HG03520 (cell line): ENCODE measurements around the gene SCLY.
"Not testable (repeated sequence)": the region's sequence is repeated elsewhere in the genome, so short reads cannot be mapped to it uniquely, and the experiment has no call there.

Experiments
- ATAC-seq: cut with Tn5 transposase; IDR thresholded peaks from one replicate; pipeline ENCODE4 v1.9.1; 2021; ENCODE audit warnings: mild to moderate bottlenecking, moderate library complexity; ENCODE audit not compliant: unreplicated experiment

SCLY gene

DNA sequence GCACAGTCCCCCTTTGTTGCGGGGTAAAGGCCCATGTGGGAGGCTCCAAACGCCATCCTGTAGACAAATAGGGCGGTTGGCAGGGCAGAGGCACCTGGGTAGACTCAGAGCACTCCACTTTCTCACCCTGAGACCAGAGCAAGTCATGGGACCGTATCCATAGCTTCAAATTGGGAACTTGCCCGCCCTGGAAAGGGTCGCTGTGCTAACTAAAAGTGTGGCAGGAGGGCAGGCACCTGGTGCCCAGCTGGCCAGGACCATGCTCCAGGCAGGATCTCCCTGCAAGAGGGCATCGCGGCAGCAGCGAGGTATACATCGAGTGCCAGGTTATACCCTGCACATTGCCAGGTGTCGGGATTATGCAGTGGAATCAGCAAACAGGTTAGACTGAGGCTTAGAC, 20.8 kb upstream of the SCLY start:
- no peak for ATAC-seq

DNA sequence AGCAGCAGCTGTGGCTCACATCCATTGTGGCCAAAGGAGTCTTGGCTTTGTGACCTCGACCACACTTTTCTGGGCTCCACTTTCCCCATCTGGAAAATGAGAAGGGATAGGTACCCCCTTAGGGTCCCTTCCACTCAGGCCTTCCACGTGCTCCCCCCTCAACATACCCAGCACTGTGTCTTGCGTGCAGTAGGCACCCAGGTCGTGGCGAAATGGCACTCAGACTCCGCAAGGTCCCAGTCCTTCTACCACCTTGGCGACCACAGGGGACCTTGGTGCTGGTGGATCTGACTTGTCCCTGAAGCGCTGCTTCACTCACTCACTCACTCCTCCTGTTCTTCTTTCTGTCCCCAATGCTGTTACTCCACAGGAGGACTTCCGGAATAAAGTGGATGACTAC, 19.9 kb upstream of the SCLY start:
- ATAC-seq: no peak

DNA sequence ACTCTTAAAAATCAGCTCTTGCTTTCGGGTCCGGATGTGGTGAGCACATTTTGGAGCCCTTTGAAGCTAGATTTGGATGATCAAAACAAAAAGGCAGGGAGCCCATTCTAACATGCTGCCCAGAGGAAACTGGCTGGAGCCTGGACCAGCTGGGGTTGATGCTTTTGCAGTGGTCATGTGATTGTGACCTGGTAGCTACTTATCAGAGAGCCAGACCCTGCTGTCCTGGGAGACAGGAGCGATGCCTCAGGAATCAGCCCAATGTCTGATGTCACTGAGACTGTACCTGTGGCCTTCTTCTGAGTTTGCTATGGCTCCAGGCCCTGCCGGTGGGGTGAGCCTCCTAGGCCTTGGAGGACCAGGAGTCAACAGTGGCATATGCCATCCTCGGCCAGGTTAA, 18.7 kb upstream of the SCLY start:
- ATAC-seq: no peak

DNA sequence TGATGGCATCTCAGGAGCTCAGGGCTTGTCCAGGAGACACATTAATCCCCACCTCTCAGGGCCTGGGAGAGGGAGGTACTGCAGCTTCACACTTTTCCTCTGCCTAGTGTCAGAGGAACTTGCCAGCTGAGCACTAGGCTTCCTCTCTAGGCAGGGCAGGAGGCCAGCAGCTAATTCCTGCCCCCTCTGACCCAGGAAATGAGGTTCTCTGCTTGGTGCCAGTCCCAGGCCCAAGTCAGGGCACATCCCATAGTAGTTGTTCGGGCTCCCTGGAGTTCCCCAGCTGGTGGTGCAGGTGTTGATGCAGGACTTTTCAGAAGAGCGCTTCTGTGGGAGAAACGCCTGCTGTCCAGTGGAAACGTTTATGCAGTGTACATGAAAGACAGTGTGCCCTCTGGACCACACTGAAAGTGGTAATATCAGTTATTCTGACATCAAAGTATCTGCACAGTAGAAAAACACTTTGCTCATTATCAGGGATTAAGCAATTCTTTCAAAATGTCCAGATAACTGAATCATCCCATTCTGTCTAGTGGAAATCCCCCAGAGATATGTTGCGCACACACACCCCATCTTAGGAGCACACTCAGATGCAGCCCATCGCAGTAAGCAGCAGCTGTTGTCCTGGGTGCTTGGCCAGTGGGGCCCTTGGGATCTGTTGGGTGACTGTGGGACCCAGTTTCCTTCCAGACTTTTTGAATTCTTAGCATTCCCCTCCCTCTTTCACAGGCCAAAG, 17.8 kb upstream of the SCLY start:
- no peak for ATAC-seq

GRCh38 chr2:238043851-238044250, 16.9 kb upstream of the SCLY start:
- no peak for ATAC-seq

DNA sequence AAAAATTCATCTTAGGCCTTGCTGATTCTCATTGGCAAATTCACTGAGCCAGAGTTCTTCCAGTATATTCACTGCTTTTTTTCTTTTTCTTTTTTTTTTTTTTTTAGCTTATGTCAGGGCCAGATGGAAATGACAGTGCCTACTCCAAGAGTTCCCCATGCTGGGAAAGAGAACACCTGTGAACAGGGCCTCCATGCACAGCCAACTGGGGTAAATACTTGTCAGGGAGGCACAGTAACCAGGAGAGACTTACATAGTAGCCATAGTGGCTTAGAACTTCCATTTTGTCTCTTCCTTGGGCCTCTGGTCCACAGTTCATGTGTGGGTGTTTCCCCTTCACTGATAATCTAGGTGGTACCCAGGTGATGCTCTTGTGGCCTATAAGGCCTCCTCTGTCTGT, 15.2 kb upstream of the SCLY start:
- no peak for ATAC-seq

DNA sequence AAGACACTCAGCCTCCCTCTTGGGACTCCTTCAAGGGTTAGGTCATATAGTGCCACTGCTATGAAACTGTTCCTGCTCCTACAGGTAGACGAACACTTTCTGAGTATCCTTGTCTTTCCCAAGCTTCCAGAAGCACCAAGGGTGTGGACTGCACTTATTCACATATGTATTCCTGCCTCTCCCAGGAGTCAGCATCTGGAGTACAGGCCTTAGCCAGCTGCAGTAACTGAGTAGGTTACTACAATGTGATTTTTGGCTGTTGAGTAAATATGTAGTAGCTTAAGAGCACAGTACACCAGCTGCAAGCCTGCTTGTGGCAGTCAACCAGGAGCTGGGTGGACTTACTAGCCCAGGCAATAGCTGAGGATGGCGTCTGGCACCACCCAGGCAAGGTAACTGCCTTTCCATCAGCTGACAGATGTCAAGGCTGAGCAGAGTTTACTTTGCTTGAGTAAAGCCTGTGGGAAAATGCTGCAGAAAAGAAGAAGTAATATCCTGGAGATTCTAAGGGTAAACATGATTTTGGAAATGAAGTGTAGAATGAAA, 14.0 kb upstream of the SCLY start:
- ATAC-seq: no peak

DNA sequence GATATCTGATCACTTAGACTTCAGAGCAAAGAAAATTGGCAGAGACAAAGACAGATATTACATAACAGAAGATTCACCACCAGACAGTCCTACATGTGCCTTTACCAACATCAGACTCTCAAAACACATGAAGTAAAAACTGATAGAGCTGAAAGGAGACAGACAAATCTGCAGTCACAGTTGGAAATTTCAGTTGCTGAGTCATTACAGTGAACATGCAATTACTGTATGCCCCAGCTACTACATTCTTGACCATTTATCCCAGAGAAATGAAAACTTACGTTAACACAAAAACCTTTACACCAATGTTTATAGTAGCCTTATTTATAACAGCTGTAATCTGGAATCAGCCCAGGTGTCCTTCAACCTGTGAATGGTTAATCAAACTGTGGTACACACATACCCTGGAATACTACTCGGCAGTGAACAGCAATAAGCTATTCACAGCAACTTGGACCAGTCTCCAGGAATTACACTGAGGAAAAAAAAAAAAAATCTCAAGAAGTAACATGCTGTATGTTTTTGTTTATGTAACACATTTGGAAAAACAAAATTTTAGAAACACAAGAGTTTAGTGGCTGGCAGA, 7.5 kb upstream of the SCLY start:
- ATAC-seq: no peak

DNA sequence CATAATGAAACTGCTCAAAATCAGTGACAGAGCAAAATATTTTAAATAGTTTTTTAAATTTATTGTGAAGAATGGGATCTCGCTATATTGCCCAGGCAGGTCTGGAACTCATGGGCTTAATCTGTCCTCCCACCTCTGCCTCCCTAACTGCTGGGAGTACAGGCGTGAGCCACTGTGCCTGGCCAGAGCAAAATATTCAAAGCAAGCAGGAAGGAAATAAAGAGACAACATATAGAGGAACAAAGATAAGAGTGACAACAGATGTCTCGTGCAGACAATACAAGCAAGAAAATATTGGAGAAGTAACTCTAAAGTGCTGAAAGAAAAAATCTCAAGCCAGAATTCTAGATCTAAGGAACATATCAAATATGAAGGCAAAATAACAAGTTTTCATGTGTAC, 5.0 kb upstream of the SCLY start:
- no peak for ATAC-seq

DNA sequence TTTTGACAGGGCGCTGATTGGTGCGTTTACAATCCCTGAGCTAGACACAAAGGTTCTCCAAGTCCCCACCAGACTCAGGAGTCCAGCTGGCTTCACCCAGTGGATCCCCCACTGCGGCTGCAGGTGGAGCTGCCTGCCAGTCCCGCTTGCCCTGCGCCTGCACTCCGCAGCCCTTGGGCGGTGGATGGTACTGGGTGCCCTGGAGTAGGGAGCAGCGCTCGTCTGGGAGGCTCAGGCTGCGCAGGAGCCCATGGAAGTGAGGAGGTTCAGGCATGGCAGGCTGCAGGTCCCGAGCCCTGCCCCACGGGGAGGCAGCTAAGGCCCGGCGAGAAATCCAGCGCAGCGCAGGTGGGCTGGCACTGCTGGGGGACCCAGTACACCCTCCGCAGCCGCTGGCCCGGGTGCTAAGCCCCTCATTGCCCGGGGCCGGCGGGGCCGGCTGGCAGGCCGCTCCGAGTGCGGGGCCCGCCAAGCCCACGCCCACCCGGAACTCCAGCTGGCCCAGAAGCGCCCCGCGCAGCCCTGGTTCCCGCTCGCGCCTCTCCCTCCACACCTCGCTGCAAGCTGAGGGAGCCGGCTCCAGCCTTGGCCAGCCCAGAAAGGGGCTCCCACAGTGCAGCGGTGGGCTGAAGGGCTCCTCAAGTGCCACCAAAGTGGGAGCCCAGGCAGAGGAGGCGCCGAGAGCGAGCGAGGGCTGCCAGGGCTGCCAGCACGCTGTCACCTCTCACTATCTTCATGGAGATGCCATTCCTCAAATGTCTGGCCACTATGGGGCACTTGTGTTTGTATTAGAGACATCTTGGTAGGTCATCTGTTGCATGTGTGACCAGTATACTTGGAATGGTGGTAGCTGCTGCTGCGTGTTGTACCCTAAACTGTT, 2.9 kb upstream of the SCLY start:
- not testable (repeated sequence) for ATAC-seq

DNA sequence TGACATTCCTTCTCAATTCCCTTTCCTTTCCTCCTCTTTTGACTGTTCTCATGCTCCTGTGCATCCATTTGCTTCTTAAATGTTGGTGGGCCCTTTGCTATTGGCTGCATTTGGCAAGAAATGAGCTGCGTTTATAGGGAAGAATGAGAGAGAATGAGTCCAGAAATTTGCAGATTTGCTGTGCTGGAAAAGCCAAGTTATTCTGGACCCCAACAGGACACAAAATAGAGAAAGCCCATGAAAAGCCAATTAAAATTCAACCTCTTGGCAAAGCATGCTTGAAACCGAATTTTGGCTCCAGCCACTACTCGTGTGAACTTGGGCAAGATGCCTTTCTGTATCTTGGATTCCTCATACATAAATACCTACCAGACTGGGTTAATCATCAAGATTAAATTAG, 1.3 kb upstream of the SCLY start:
- no peak for ATAC-seq

DNA sequence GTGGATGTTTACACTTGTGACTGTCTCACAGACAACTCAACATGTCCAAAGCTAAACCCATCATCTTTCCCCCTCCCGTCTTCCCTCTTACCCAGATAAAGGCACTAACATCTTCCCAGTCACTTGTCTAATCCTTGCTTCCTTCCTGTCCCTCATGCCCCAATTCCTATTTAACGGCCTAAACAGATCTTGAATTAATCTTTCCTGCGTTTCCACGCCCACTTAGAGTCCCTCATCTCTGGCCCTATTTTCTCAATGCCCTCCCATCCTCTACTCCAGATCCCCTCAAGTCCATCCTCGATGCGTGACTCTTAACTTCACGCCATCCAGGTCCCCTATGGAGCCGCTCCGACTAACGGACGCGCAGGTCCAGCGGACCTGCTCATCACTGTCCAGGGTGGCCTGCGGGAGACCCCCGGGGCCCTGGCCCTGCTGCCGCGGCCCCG, 682 bp upstream of the SCLY start:
- ATAC-seq: no peak

DNA sequence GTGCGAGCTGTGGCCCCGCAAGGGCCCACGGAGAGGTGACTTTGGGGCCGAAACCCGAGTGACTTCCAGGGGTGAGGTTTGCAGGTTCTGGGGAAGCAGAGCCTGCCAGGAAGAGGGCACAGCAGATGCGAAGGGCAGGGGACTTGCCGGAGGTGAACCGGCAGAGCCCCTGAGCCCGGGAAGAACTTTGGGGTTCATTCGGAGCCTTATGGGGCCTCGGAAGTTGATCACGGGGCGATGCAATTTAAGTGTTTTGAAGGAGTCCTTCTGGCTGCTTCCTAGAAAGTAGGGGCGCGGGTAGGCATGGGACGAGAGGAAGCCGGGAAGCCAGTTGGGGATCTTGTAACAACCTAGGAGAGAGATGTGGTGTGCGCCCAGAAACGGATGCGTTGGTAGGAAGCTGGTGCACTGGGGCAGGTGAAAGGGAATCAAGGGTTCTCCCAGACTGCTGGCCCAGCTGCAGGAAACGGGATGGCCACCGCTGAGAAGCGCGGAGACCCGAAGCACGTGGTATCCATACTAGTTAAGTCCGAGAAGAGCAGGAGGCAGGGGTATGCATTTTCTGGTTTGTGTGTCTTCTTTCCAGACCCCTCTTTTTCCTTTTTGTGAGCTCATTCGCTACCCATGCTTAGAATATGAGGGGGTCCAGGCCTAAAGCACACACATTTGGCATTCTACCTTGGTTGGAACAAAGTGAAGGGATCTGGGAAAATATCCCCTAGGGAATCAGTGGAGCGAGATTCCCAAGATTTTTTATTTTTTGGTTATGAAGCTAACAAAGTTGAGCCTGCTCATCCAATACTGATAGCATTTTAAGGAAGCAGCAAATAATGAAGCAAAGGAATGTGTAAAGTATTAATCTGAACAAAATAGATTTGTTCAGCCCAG, 758 bp downstream of the SCLY start:
- peak; percentile 12 for ATAC-seq

DNA sequence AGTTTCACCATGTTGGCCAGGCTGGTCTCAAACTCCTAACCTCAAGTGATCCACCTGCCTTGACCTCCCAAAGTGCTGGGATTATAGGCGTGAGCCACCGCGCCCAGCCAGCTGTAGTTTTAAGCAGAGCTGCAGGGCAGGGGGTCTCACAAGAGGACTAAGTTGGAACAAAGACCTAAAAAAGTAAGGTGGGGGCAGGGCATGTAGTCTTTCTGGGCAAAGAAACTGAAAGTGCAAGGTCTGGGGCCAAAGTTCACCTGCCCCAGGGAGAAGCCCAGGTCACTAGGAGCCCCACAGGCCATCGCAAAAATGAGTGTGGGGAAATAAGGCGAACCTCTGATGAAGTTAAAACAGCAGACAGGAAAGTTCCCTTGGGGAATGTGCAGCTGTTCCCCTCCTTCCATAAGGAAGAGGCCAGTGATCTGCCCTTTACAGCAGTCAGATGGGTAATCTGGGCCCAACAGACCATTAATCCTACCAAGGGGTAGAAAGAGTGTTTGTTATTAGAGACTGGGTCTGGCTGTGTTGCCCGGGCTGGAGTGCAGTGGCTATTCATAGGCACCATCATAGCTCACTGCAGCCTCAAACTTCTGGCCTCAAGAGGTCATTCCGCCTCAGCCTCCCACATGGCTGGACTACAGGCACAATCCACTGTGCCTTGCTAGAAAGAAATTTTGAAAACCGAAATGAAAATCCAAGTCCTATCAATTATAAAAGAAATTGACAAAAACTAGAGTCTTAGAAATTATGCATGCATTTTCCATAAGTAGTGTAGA, 2.8 kb downstream of the SCLY start:
- no peak for ATAC-seq

- ATAC-seq: no peak
Measured at GRCh38 chr2:238064376-238064775, 3.6 kb downstream of the SCLY start.

GRCh38 chr2:238065071-238065846, 4.5 kb downstream of the SCLY start:
- no peak for ATAC-seq

GRCh38 chr2:238066218-238066617, 5.4 kb downstream of the SCLY start:
- ATAC-seq: no peak

DNA sequence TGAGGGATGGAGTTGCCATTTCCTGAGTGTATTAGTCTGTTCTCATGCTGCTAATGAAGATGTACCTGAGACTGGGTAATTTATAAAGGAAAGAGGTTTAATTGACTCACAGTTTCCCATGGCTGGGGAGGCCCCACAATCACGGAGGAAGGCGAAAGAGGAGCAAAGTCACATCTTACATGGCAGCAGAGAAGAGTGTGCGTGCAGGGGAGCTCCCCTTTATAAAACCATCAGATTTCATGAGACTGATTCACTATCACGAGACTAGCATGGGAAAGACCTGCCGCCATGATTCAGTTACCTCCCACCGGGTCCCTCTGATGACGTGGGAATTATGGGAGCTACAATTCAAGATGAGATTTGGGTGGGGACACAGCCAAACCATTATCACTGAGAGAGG, 5.9 kb downstream of the SCLY start:
- ATAC-seq: not testable (repeated sequence)

- no peak for ATAC-seq
Measured at GRCh38 chr2:238067939-238068338, 7.1 kb downstream of the SCLY start.
